Dedifferentiated amniotic fluid mesenchymal stem cell (primary cell): ENCODE data around the gene PGA5.
"Not testable (repeated sequence)": the region's sequence is repeated elsewhere in the genome, so short reads cannot be mapped to it uniquely, and the experiment has no call there.

Source experiments
- DNase-seq: peaks from one replicate; pipeline ENCODE4 v3.0.0-alpha.2; 2016; ENCODE audit errors: extremely low spot score

PGA5 gene

DNA sequence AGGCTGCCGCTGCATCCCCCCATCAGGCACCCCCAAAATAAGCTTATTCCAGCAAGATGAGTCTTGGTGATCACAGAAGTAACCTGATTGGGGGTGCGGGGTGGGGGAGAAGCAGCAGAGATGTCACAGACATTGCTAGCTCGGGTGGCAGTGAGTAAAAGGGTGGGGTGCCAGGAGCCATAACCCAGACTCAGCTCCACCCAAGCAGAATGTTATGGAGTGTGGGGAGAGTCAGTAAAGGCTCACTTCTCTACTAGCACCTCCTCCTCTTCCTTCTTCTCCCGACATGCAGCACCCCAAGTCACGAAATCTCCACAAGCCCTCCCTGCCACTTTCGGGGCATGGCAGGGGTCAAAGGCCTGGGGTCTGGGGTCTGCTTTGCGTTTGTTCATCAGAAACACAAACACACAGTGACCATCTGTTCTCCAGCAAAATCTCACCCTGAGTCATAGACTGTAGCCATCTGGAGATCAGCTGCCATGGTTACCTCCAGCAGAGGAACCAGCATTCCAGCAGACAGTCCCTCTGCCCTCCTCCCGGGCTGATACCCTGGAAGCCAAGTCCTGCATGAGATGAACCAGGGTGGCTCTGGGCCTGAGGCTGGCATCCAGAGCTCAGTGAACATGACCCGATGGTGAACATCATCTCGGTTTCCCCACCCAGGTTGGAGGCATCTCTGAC, 14.4 kb upstream of the PGA5 start:
- not testable (repeated sequence) for DNase-seq

GRCh38 chr11:61229458-61229857, 11.5 kb upstream of the PGA5 start:
- not testable (repeated sequence) for DNase-seq

- not testable (repeated sequence) for DNase-seq
Measured at GRCh38 chr11:61231033-61231432, 9.9 kb upstream of the PGA5 start.

DNA sequence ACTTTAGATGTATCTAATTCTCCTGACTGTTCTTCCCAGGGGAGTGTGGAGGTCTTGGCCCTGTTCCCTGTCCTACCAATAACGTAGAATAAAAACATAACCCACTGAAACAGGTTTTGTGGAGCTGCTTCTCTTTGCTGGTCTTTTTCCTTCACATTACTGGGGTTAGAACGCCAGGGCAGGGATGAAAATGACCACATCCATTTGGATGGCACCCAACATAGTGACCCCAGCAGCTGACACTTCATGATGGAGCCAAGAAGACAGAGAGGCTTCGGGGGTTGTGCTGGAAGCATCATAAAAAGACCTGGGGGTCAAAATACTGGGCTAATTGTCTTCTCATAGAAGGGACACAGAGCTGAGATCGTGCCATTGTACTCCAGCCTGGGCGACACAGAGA, 9.4 kb upstream of the PGA5 start:
- DNase-seq = not testable (repeated sequence)

DNA sequence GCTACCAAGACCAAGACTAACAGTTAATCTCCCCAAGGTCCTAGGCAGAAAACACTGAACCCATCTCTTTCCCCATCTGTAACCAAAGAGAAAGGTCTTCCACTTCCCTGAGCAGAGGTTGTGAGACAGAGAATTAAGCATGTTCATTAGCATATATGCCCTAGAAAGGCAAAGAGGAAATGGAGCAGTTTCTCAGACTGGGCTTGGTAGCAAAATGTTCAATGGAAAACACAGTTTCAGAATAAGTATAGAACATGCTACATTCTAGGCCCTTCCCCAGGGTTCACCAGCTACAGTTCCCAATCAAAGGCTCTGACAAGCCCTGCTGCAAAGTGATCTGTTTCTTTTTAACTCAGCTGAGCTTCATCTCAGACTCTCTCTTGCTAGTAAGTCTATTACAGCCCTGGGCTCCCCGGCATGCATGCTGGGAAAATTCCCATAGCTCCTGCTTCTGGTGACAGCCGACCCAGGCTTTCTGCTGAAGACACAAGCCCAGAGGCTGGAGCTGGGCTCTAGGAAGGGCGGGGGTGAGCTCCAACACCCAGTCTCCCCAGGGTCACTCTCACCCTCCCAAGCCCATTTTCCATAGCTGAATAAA, 8.3 kb upstream of the PGA5 start:
- not testable (repeated sequence) for DNase-seq

GRCh38 chr11:61237130-61237529, 3.8 kb upstream of the PGA5 start:
- DNase-seq = not testable (repeated sequence)

DNA sequence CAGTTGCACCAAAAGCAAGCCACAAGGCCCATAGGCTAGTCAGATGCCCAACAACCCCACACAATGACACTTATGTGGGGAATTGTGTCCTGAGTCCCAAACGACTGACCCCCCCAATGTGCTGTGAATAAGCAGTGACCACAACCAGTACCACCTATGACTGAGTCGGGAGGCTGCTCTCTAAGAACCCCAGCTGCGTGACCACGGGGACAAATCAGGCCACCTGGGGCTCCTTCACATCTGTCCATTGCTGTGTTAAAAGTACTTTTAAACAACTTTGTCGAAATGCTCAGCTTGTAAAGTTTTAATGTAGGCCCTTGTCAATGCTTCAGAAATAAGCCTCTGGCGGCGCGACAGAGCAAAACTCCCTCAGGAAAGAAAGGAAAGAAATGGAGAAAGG, 687 bp upstream of the PGA5 start:
- DNase-seq = not testable (repeated sequence)

DNA sequence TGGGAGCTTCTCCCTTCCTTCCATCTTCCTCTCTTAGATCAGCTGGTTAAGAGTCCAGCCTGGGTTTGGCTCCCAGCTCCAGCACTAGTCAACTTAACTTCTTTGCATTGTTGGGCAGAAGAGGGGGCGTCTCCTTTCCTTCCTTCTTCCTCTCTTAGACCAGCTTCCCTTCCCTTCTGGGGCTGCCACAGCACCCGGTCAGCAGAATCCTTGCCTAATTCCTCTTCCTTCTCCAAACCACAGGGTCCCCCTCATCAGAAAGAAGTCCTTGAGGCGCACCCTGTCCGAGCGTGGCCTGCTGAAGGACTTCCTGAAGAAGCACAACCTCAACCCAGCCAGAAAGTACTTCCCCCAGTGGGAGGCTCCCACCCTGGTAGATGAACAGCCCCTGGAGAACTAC, 551 bp downstream of the PGA5 start:
- DNase-seq = not testable (repeated sequence)

GRCh38 chr11:61245284-61245964, 4.4 kb downstream of the PGA5 start:
- not testable (repeated sequence) for DNase-seq

DNA sequence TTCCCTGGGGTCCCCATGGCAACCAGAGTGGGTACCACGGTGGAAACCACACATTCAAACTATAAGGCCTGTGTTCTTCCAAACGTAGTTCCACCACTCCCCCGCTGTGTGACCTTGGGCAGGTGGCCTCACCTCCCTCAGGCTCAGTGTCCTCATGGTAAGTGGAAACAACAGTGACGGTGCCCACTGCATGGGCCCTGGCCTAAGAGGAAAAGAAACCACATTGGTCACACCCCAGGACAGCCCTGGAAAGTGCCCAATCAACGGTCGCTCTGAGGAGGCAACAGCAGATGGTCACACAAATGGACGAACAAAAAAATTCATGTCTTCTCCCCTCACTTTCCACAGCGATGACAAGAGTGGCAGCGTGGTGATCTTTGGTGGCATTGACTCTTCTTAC, 7.1 kb downstream of the PGA5 start:
- not testable (repeated sequence) for DNase-seq

GRCh38 chr11:61249201-61249600, 8.2 kb downstream of the PGA5 start:
- not testable (repeated sequence) for DNase-seq

GRCh38 chr11:61250796-61251765, 10.1 kb downstream of the PGA5 start:
- DNase-seq = not testable (repeated sequence)

DNA sequence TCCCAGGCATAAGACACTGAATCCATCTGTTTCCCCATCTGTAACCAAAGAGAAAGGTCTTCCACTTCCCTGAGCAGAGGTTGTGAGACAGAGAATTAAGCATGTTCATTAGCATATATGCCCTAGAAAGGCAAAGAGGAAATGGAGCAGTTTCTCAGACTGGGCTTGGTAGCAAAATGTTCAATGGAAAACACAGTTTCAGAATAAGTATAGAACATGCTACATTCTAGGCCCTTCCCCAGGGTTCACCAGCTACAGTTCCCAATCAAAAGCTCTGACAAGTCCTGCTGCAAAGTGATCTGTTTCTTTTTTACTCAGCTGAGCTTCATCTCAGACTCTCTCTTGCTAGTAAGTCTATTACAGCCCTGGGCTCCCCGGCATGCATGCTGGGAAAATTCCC, 11.4 kb downstream of the PGA5 start:
- not testable (repeated sequence) for DNase-seq

DNA sequence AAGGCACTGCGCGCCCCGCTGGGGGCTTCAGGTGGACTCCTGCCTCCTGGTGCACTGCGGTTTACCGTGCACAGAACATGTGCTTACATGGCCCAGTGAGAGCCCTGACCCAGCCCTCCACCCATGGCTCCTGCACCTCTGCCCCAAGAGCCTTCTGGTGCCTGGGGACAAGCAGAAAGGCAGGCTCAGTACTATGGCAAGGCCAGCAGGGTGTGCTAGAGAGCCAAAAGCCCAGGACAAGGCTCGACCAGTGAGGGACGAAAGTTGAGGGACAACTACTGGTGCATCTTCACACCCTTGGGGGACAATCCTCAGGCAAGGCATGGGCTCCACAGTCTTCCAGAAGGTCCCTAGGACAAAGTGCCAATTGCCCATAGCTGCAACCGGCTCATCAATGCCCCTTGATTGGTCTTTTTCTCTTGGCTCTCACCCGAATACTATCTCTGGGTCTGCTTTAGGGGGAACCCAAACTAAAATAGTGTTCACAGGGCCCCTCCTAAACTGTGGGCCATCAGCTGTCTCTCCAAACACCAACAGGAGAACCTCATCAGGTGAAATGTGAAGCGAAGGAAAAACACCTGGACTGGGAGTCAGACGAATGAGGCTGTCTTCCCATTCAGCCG, 13.5 kb downstream of the PGA5 start:
- peak; percentile 31 for DNase-seq

DNA sequence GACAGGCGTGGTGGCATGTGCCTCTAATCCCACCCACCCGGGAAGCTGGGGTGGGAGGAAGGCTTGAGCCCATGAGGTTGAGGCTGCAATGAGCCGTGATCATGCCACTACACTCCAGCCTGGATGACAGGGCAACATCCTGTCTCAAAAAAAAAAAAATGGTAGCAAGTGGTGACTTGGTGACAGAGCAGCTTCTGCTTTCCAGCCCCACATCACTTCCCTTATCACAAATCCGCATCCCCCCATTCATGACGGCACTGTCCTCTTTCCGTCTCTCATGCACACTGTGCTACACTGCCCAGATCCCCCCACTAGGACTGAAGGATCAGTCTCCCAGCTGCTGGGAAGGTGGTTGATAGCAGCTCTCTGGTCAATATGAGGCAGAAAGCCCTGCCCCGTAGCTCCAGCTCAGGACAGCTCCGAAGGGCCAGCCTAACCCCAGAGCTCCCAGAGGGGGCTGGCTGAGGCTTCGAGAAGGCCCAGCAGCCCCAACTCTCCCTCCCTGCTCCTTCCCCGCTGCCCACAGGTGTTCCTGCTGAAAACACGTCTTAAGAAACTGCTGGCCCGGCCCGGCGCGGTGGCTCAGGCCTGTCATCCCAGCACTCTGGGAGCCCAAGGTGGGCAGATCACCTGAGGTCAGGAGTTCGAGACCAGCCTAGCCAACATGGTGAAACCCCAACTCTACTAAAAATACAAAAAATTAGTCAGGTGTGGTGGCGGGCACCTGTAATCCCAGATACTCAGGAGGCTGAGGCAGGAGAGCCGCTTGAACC, 15.9 kb downstream of the PGA5 start:
- no peak for DNase-seq

- no peak for DNase-seq
Measured at GRCh38 chr11:61258546-61258945, 17.6 kb downstream of the PGA5 start.

DNA sequence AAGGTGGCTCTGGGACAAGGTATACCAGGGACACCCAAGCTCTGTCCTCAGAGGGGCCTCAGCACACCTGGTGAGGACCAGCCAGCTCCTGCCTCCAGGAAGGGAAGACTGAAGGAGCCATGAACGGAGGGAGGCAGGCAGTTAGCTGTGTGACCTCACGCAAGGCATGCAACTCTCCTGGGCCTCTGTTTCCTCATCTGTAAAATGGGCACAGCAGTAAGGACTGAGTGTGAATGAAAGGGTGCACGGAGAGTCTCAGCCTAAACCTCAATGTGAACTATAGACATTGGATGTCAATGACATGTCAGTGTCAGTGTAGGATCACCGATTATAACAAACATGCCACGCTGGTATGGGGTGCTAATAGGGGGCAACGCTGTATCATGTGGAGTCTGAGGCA, 18.4 kb downstream of the PGA5 start:
- DNase-seq = no peak

DNA sequence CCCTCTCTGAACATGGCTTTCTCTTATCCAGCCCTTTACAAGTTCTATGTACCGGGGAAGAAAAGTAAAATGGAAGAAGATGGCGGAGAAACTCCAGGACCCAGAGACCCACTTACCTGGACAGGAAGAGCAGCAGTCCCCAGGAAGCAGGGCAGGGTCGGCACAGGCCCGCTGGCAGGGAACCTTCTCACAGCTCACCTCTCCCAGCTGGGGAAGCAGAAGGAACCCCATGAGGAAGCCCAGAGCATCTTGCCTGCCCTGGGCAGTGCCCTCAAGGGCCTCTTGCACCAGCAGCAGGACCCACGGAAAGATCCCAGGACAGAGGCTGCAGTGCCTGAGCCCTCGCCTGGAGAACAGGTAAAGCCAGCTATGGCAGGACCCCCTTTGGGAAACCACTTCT, 23.4 kb downstream of the PGA5 start:
- no peak for DNase-seq

DNA sequence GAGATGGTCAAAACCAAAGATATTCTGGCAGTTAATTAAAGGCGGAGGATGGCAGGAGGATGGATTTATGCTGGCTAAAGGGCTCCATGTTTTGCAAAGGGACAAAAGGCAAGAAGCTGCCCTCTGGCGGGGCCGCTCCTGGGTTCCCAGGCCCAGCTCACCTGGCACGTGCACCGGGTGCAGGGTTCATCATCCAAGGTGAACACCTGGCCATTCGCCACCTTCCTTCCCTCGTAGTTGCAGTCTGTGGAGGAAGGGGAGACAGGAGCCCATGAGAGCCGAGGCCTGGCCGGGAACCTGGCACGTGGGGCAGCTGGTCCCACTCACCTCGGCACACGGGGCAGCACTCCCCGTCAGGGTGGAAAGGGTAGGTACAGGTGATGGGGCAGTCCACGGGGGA, 23.8 kb downstream of the PGA5 start:
- no peak for DNase-seq

DNA sequence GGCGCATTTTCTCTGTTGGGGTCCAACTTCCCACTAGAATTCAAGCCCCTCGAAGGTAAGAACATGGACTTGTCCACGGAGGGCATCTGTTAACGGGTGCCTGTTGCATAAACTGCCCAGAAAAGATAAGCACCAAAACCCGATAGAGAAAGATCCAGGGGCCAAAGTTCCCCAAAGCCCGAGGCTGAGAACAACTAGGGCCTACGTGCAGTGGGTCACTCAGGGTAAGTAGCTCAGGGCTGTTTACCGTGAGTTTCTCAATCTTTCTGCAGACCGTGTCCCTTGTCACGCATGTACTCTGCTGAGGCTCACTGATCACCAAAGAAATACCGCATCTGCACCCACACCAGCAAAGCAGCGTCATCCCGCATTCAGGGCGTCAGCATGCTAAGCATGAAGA, 24.4 kb downstream of the PGA5 start:
- DNase-seq = no peak

GRCh38 chr11:61266602-61267001, 25.6 kb downstream of the PGA5 start:
- no peak for DNase-seq
